HG03432 (cell line): Measurements from ENCODE around the gene NRIP3.

Source experiments
- ATAC-seq: cut with Tn5 transposase; IDR thresholded peaks from one replicate; pipeline ENCODE4 v1.9.1; 2021; ENCODE audit warnings: mild to moderate bottlenecking, moderate library complexity; ENCODE audit not compliant: unreplicated experiment

NRIP3 gene

DNA sequence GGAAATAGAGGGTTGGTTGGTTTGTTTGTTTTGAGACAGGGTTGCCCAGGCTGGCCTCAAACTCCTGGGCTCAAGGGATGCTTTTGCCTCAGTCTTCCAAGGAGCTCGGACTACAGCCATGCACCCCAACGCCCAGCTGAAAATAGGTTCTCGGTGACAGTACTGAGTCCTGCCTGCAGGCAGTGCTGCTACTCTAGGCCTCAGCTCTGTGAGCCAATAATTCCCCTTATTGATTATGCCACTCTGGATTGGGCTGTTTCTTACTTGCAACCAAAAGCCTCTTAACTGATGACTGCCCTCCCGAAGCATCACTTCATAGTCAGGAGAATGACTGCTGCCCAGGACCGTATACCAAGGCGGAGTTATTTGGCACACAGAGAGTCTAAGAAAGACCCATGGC is 69.9 kb downstream of the NRIP3 start:
- ATAC-seq, result no peak

DNA sequence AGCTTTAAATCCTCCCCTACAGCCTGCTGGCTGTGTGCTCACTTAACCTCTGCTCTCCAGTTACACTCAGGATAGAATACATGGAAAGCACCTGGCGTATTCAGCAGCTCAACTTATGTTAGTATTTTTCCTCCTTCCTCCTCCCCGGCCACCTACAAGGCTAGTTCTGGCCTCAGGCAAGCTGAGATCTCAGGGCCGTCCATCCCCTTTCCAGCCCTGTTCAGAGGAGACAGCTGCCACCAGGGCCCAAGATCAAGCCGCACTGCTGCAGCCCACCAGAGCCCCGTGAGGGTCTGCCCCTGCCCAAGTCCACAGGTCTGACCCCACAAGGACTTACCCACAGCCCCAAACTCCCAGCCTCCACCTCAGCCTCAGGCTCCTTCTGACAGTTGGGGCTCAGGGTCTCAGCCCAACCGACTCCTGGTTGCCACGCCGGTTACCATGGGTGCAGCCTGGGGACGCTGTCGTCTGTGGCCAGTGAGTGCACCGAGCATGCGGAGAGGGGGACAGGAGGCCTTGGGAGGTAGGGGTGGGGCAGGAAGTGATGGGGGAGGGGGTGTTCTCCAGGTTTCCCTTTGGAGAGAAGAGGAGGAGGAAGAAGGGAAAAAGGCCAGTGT is 71.1 kb downstream of the NRIP3 start, which contains the start of gene C11orf16:
C11orf16 (minus strand) TSS at position 384 of the 617 bp plus-strand sequence. CDS start 639 bp downstream, outside the sequence.
- no peak for ATAC-seq
